K562 (cell line): Measurements from ENCODE around the gene MT4.

Experiments used
- NR2C2 ChIP-seq, 2 experiments: fragments of 200-800 bp in 1 of 2; sonication (Bioruptor generic) in 1 of 2; sonication (generic) in 1 of 2; formaldehyde crosslinking in 1 of 2; IDR thresholded peaks; 2 replicates each; pipeline versions ENCODE4 v1.6.1 to v1.8.0; 2016 to 2022; ENCODE audit warnings: mild to moderate bottlenecking in 1 of 2, missing compliant biosample characterization in 1 of 2, missing genetic modification characterization in 1 of 2, missing genetic modification reagents in 1 of 2
- POLR2A ChIP-seq: fragments of 450-650 bp; conservative IDR thresholded peaks from 2 replicates; pipeline ENCODE4 v1.6.1; 2016
- ZZZ3 ChIP-seq: fragments of 450-650 bp; IDR thresholded peaks from 2 replicates; pipeline ENCODE4 v1.6.1; 2016; ENCODE audit warnings: antibody characterized with exemption, mild to moderate bottlenecking, moderate library complexity
- TF ChIP-seq, protein P1 (sequence below), 3 experiments: IDR thresholded peaks in 2 of 3; conservative IDR thresholded peaks in 1 of 3; 2 replicates each; pipeline ENCODE4 v1.5.1; 2011 to 2012; ENCODE audit warnings: low read length in 3 of 3, mild to moderate bottlenecking in 3 of 3, control low read depth in 2 of 3, improper control_type of control experiment in 1 of 3, inconsistent platforms in 1 of 3, low read depth in 1 of 3, mixed read lengths in 1 of 3, moderate library complexity in 1 of 3; ENCODE audit not compliant: insufficient read depth in 2 of 3
- TF ChIP-seq, protein P2 (sequence below): sonication (generic); IDR thresholded peaks from 2 replicates; pipeline ENCODE4 v1.6.1; 2016

DNA sequence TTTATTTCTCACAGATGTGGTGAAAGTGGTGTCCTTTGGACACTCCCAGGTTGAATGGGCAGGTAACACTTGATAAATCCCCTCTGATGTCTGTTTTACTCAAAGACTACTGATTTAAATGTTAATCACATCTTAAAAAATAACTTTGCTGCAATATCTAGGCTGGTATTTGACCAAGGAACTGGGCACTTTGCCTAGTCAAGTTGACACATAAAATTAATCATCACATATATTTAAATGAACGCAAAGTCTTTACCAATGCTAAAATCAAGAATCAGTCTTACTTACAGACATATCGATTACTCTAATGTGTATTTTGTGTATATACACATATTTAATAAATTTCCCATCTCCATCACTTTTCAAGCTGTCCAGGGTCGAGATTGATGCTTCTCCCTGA is 50.5 kb downstream of the MT4 start:
- TF ChIP-seq, protein P1, sequence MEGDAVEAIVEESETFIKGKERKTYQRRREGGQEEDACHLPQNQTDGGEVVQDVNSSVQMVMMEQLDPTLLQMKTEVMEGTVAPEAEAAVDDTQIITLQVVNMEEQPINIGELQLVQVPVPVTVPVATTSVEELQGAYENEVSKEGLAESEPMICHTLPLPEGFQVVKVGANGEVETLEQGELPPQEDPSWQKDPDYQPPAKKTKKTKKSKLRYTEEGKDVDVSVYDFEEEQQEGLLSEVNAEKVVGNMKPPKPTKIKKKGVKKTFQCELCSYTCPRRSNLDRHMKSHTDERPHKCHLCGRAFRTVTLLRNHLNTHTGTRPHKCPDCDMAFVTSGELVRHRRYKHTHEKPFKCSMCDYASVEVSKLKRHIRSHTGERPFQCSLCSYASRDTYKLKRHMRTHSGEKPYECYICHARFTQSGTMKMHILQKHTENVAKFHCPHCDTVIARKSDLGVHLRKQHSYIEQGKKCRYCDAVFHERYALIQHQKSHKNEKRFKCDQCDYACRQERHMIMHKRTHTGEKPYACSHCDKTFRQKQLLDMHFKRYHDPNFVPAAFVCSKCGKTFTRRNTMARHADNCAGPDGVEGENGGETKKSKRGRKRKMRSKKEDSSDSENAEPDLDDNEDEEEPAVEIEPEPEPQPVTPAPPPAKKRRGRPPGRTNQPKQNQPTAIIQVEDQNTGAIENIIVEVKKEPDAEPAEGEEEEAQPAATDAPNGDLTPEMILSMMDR (IDR thresholded peaks at IDR 0.05 in 2 of 3, conservative IDR thresholded peaks at IDR 0.05 in 1 of 3; ENCODE audit: insufficient read depth in 2 of 3, low read depth in 1 of 3, low read length in 3 of 3), result no peak
- TF ChIP-seq, protein P2, sequence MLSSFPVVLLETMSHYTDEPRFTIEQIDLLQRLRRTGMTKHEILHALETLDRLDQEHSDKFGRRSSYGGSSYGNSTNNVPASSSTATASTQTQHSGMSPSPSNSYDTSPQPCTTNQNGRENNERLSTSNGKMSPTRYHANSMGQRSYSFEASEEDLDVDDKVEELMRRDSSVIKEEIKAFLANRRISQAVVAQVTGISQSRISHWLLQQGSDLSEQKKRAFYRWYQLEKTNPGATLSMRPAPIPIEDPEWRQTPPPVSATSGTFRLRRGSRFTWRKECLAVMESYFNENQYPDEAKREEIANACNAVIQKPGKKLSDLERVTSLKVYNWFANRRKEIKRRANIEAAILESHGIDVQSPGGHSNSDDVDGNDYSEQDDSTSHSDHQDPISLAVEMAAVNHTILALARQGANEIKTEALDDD, result no peak
- TF ChIP-seq NR2C2 (CRISPR knock-in tag; IDR thresholded peaks at IDR 0.05), result no peak
- no peak for TF ChIP-seq NR2C2 (tag; IDR thresholded peaks at IDR 0.05)
- no peak for TF ChIP-seq ZZZ3
- no peak for TF ChIP-seq POLR2A
